Measurements from ENCODE around the gene DAZL.

DNA sequence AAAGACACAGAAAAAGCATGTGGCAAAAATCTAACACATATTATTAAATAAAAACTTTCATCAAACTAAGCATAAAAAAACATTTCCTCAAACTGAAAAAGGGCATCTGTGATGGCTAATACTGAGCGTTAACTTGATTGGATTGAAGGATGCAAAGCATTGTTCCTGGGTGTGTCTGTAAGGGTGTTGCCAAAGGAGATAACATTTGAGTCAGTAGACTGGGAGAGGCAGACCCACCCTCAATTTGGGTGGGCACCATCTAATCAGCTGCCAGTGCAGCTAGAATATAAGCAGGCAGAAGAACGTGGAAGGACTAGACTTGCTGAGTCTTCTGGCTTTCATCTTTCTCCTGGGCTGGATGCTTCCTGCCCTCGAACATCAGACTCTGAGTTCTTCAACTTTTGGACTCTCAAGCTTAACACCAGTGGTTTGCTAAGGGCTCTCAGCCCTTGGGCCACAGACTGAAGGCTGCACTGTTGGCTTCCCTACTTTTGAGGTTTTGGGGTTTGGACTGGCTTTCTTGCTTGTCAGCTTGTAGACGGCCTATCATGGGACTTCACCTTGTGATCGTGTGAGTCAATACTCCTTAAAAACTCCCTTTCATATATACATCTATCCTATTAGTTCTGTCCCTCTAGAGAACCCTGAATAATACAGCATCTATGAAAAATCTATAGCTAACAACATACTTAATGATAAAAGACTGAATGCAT lies 45.4 kb downstream of the DAZL start:
- TF ChIP-seq, protein P1, sequence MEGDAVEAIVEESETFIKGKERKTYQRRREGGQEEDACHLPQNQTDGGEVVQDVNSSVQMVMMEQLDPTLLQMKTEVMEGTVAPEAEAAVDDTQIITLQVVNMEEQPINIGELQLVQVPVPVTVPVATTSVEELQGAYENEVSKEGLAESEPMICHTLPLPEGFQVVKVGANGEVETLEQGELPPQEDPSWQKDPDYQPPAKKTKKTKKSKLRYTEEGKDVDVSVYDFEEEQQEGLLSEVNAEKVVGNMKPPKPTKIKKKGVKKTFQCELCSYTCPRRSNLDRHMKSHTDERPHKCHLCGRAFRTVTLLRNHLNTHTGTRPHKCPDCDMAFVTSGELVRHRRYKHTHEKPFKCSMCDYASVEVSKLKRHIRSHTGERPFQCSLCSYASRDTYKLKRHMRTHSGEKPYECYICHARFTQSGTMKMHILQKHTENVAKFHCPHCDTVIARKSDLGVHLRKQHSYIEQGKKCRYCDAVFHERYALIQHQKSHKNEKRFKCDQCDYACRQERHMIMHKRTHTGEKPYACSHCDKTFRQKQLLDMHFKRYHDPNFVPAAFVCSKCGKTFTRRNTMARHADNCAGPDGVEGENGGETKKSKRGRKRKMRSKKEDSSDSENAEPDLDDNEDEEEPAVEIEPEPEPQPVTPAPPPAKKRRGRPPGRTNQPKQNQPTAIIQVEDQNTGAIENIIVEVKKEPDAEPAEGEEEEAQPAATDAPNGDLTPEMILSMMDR (conservative IDR thresholded peaks at IDR 0.05 in 1 of 2, IDR thresholded peaks at IDR 0.05 in 1 of 2; ENCODE audit: extremely low read depth in 1 of 2, insufficient read depth in 1 of 2, low read depth in 1 of 2, low read length in 2 of 2) = no peak
- TF ChIP-seq EZH2 (IDR thresholded peaks at IDR 0.05; ENCODE audit: borderline replicate concordance, low read length) = no peak

Measured in mammary epithelial cell (primary cell).